H9 (cell line): Measurements from ENCODE around the gene RERE. TPM values are rescaled to one million over a fixed set of nuclear protein-coding genes. Genes with fewer than 3 reads are reported as not detected.

Experiments used
- DNase-seq: peaks from one replicate; pipeline ENCODE4 v3.0.0-alpha.2; 2017
- H2AFZ ChIP-seq: one replicate; pipeline ENCODE4 v1.6.1; 2013; ENCODE audit warnings: mild to moderate bottlenecking, low read length, control low read depth, moderate library complexity
- H2AK5ac ChIP-seq: 2 replicates; pipeline ENCODE4 v1.6.1; 2013; ENCODE audit warnings: low read length, control low read depth, mixed read lengths; ENCODE audit not compliant: insufficient read length
- H2BK120ac ChIP-seq: one replicate; pipeline ENCODE4 v1.6.1; 2013; ENCODE audit warnings: low read depth, mild to moderate bottlenecking, low read length, control low read depth, inconsistent platforms; ENCODE audit not compliant: poor library complexity, severe bottlenecking
- H2BK12ac ChIP-seq: 2 replicates; pipeline ENCODE4 v1.6.1; 2013; ENCODE audit warnings: low read length, control low read depth, mixed read lengths, low read depth; ENCODE audit not compliant: insufficient read length
- H2BK15ac ChIP-seq: 2 replicates; pipeline ENCODE4 v1.6.1; 2013; ENCODE audit warnings: low read depth, low read length, control low read depth
- H2BK20ac ChIP-seq: one replicate; pipeline ENCODE4 v1.6.1; 2013; ENCODE audit warnings: low read depth, mild to moderate bottlenecking, low read length, control low read depth, inconsistent platforms; ENCODE audit not compliant: poor library complexity, severe bottlenecking
- H2BK5ac ChIP-seq: 2 replicates; pipeline ENCODE4 v1.6.1; 2013; ENCODE audit warnings: low read length, control low read depth, mixed read lengths; ENCODE audit not compliant: insufficient read length
- H3K14ac ChIP-seq: 2 replicates; pipeline ENCODE4 v1.6.1; 2013; ENCODE audit warnings: low read length, control low read depth; ENCODE audit not compliant: insufficient read depth
- H3K18ac ChIP-seq: 2 replicates; pipeline ENCODE4 v1.6.1; 2013; ENCODE audit warnings: low read depth, mild to moderate bottlenecking, mixed read lengths, low read length, control low read depth; ENCODE audit not compliant: insufficient read length
- H3K23ac ChIP-seq: 2 replicates; pipeline ENCODE4 v1.6.1; 2013; ENCODE audit warnings: low read length, control low read depth, mixed read lengths, low read depth; ENCODE audit not compliant: insufficient read length
- H3K23me2 ChIP-seq: 2 replicates; pipeline ENCODE4 v1.6.1; 2013; ENCODE audit warnings: low read depth, mild to moderate bottlenecking, mixed read lengths, low read length, control low read depth; ENCODE audit not compliant: insufficient read length, poor library complexity, severe bottlenecking
- H3K27ac ChIP-seq: 2 replicates; pipeline ENCODE4 v1.5.1; 2013; ENCODE audit warnings: low read length, control low read depth, mixed read lengths, low read depth; ENCODE audit not compliant: insufficient read length
- H3K27me3 ChIP-seq: 2 replicates; pipeline ENCODE4 v1.6.1; 2013; ENCODE audit warnings: low read length, control low read depth, inconsistent platforms; ENCODE audit not compliant: insufficient read depth
- H3K4ac ChIP-seq: 2 replicates; pipeline ENCODE4 v1.6.1; 2013; ENCODE audit warnings: low read depth, mild to moderate bottlenecking, control low read depth, inconsistent platforms, low read length, moderate library complexity
- H3K4me1 ChIP-seq: 2 replicates; pipeline ENCODE4 v1.6.1; 2013; ENCODE audit warnings: low read length, control low read depth, inconsistent platforms; ENCODE audit not compliant: insufficient read depth
- H3K4me2 ChIP-seq: 2 replicates; pipeline ENCODE4 v1.6.1; 2013; ENCODE audit warnings: low read length, control low read depth, mixed read lengths; ENCODE audit not compliant: insufficient read length, insufficient read depth
- H3K56ac ChIP-seq: 2 replicates; pipeline ENCODE4 v1.6.1; 2013; ENCODE audit warnings: low read depth, mild to moderate bottlenecking, mixed read lengths, low read length, control low read depth; ENCODE audit not compliant: insufficient read length
- H3K79me1 ChIP-seq: 2 replicates; pipeline ENCODE4 v1.6.1; 2013; ENCODE audit warnings: low read depth, mild to moderate bottlenecking, moderate library complexity, low read length, control low read depth, inconsistent platforms; ENCODE audit not compliant: insufficient read depth, poor library complexity, severe bottlenecking
- H3K79me2 ChIP-seq: 2 replicates; pipeline ENCODE4 v1.6.1; 2013; ENCODE audit warnings: low read length, control low read depth, inconsistent platforms; ENCODE audit not compliant: insufficient read depth
- H3K9ac ChIP-seq: 2 replicates; pipeline ENCODE4 v1.6.1; 2013; ENCODE audit warnings: low read length, control low read depth, mixed read lengths; ENCODE audit not compliant: insufficient read length; ENCODE audit errors: extremely low read depth
- H3K9me3 ChIP-seq: one replicate; pipeline ENCODE4 v1.6.1; 2013; ENCODE audit warnings: low read depth, low read length, inconsistent platforms; ENCODE audit not compliant: control insufficient read depth
- H3T11ph ChIP-seq: one replicate; pipeline ENCODE4 v1.6.1; 2013; ENCODE audit warnings: mild to moderate bottlenecking, low read length, control low read depth, inconsistent platforms
- H4K20me1 ChIP-seq: one replicate; pipeline ENCODE4 v1.6.1; 2013; ENCODE audit not compliant: control insufficient read depth, insufficient read length, insufficient read depth
- H4K5ac ChIP-seq: 2 replicates; pipeline ENCODE4 v1.6.1; 2013; ENCODE audit warnings: low read depth, mild to moderate bottlenecking, mixed read lengths, low read length, control low read depth; ENCODE audit not compliant: insufficient read length
- H4K8ac ChIP-seq: replicated peaks from 2 replicates; pipeline ENCODE4 v1.6.1; 2013; ENCODE audit warnings: low read length, control low read depth, mixed read lengths, low read depth; ENCODE audit not compliant: insufficient read length
- H4K91ac ChIP-seq: 2 replicates; pipeline ENCODE4 v1.6.1; 2013; ENCODE audit warnings: low read depth, mild to moderate bottlenecking, moderate library complexity, mixed read lengths, low read length, control low read depth; ENCODE audit not compliant: insufficient read length
- H3K27ac Mint-ChIP-seq, 3 experiments: 2 replicates in 2 of 3; 3 replicates in 1 of 3; pipeline ENCODE4 v1.8.0; 2020 to 2021; ENCODE audit warnings: mixed read lengths in 3 of 3, mild to moderate bottlenecking in 1 of 3, moderate library complexity in 1 of 3
- H3K27me3 Mint-ChIP-seq: 2 replicates; pipeline ENCODE4 v1.8.0; 2021; ENCODE audit warnings: low read depth, mild to moderate bottlenecking, moderate library complexity, mixed read lengths
- H3K36me3 Mint-ChIP-seq, 3 experiments: 2 replicates in 2 of 3; 3 replicates in 1 of 3; pipeline ENCODE4 v1.8.0; 2020 to 2021; ENCODE audit warnings: low read depth in 3 of 3, mixed read lengths in 3 of 3; ENCODE audit not compliant: insufficient read depth in 1 of 3
- H3K4me1 Mint-ChIP-seq, 2 experiments: 2 replicates each; pipeline ENCODE4 v1.8.0; 2020; ENCODE audit warnings: mixed read lengths in 2 of 2
- H3K4me3 Mint-ChIP-seq, 2 experiments: 2 replicates in 1 of 2; 3 replicates in 1 of 2; pipeline ENCODE4 v1.8.0; 2020 to 2021; ENCODE audit warnings: mild to moderate bottlenecking in 2 of 2, mixed read lengths in 2 of 2, moderate library complexity in 1 of 2
- H3K9me3 Mint-ChIP-seq, 2 experiments: 2 replicates in 1 of 2; 3 replicates in 1 of 2; pipeline ENCODE4 v1.8.0; 2020; ENCODE audit warnings: mild to moderate bottlenecking in 2 of 2, mixed read lengths in 2 of 2, moderate library complexity in 1 of 2
- WGBS: extraction: QIAGEN DNeasy Blood & Tissue Kit; methylation state at CpG from one replicate; pipeline ENCODE4 v1.1.7; 2013; ENCODE audit warnings: missing lambda C conversion rate, low lambda C conversion rate, mixed read lengths; ENCODE audit not compliant: insufficient read length; ENCODE audit errors: extremely low coverage; 5-methylcytosine and 5-hydroxymethylcytosine counted together
- total RNA-seq: library from RNA; stranded (reverse); gene quantifications from 2 replicates; pipeline ENCODE4 v1.2.1, GENCODE V29; 2021
- TF ChIP-seq, protein P1 (sequence below): fragments of 200-600 bp; sonication (generic); conservative IDR thresholded peaks from 3 replicates; pipeline ENCODE4 v1.8.0; 2021; ENCODE audit warnings: antibody characterized with exemption, mild to moderate bottlenecking

Gene RERE
- total RNA-seq, 1 experiment from 2014 or later: 103 TPM

- Histone ChIP-seq H3K4me1 (no peaks in the 10 kb centered on the region), H3K79me2 (peaks cover 2% of the 10 kb centered on the region; the same call in 1 of the 2 replicates), H3K14ac (no peak overlapping the region), H2AK5ac (no peak overlapping the region), H2BK20ac (no peak overlapping the region), H3K9me3 (no peaks in the 10 kb centered on the region), H4K5ac (no peak overlapping the region), H3K23ac (no peak overlapping the region), H2BK5ac (no peak overlapping the region), H4K20me1 (no peaks in the 10 kb centered on the region), H4K91ac (no peak overlapping the region), H3K9ac (no peak overlapping the region), H2BK120ac (no peak overlapping the region), H4K8ac (no peak overlapping the region), H3K79me1 (no peaks in the 10 kb centered on the region), H3T11ph (no peak overlapping the region), H3K18ac (no peak overlapping the region), H3K4me2 (no peak overlapping the region), H3K27me3 (no peaks in the 10 kb centered on the region), H2BK15ac (no peak overlapping the region), H2AFZ (no peak overlapping the region), H2BK12ac (no peak overlapping the region), H3K23me2 (no peaks in the 10 kb centered on the region), H3K56ac (no peak overlapping the region), H3K27ac (no peak overlapping the region), H3K4ac (no peak overlapping the region)
- DNase-seq: no peak
- Mint-ChIP-seq H3K27me3 (no peaks in the 10 kb centered on the region), H3K36me3 (peaks cover 0 to 11% (median 6%) of the 10 kb centered on the region in 3 experiments; a peak in 6 of 7 replicates), H3K9me3 (no peaks in the 10 kb centered on the region), H3K4me1 (peaks cover 16 to 17% of the 10 kb centered on the region in 2 experiments), H3K4me3 (no peak overlapping the region), H3K27ac (no peak overlapping the region; a peak in 1 of 7 replicates)
- no CpG with 5 or more reads among the region's 5 CpGs for WGBS
- TF ChIP-seq, protein P1, sequence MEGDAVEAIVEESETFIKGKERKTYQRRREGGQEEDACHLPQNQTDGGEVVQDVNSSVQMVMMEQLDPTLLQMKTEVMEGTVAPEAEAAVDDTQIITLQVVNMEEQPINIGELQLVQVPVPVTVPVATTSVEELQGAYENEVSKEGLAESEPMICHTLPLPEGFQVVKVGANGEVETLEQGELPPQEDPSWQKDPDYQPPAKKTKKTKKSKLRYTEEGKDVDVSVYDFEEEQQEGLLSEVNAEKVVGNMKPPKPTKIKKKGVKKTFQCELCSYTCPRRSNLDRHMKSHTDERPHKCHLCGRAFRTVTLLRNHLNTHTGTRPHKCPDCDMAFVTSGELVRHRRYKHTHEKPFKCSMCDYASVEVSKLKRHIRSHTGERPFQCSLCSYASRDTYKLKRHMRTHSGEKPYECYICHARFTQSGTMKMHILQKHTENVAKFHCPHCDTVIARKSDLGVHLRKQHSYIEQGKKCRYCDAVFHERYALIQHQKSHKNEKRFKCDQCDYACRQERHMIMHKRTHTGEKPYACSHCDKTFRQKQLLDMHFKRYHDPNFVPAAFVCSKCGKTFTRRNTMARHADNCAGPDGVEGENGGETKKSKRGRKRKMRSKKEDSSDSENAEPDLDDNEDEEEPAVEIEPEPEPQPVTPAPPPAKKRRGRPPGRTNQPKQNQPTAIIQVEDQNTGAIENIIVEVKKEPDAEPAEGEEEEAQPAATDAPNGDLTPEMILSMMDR: no peak
Observed at GRCh38 chr1:8607906-8608305, 209.5 kb downstream of the RERE start.
